Skin epidermis (tissue), 12 donors: ENCODE results near the gene TSPYL2.

Source experiments
- H3K27ac ChIP-seq, 21 experiments: fragments of 200-600 bp; sonication (generic) in 11 of 21; one replicate each; pipeline ENCODE4 v1.5.0; 2020; ENCODE audit warnings: mild to moderate bottlenecking in 3 of 21, inconsistent platforms in 2 of 21, moderate library complexity in 2 of 21
- H3K4me3 ChIP-seq, 7 experiments: fragments of 200-600 bp; sonication (generic) in 2 of 7; one replicate each; pipeline ENCODE4 v1.5.0; 2020; ENCODE audit warnings: inconsistent platforms in 2 of 7, mild to moderate bottlenecking in 2 of 7, moderate library complexity in 1 of 7

TSPYL2 gene

GRCh38 chrX:53095796-53096195, 13.6 kb downstream of the TSPYL2 start:
- Histone ChIP-seq H3K4me3 (no peak overlapping the region), H3K27ac (no peak overlapping the region)

GRCh38 chrX:53114864-53115549, 32.8 kb downstream of the TSPYL2 start:
- H3K27ac ChIP-seq, result peak overlapping the region in 6 of 21 experiments; percentile 12 to 52 (median 42)
- no peak overlapping the region for H3K4me3 ChIP-seq

DNA sequence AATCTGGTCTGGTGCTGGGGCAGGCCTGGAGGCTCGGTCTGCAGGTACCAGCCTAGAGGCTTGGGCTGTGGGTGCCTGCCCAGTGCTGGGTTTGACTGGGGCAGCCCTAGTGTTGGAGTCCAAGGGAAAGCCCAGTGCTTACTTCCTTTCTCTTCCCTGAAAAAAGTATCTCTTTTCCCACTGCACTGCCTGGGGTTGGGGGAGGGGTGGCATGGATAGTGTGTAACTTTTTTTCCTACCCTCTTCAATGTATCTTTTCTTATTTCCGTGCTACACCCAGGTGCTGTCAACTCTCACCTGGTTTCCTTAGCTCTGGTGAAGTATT, 33.3 kb downstream of the TSPYL2 start:
- peak overlapping the region in 9 of 21 experiments; percentile 7 to 52 (median 35) for H3K27ac ChIP-seq
- H3K4me3 ChIP-seq, result no peak overlapping the region

DNA sequence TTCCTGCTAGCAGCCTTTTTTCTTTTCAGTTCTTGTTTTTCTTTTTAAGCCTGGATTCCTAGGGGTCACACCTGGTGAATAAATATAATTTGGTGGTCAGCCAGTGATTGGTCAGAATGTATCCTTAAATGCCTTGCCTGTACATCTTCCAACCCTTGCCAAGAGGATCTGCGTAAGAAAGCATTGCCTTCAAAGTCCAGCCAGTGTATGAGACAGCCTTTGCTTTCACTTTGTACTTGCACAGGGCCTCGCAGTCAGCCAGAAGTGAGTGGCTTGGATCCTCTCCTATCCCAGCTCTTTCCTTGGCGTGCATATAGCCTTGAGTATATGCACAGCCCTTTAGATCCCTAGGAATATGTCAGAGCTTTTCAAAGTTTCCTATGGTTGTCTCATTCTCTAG, 33.9 kb downstream of the TSPYL2 start:
- Histone ChIP-seq H3K27ac (peak overlapping the region in 9 of 21 experiments; percentile 7 to 47 (median 28)), H3K4me3 (no peak overlapping the region)

DNA sequence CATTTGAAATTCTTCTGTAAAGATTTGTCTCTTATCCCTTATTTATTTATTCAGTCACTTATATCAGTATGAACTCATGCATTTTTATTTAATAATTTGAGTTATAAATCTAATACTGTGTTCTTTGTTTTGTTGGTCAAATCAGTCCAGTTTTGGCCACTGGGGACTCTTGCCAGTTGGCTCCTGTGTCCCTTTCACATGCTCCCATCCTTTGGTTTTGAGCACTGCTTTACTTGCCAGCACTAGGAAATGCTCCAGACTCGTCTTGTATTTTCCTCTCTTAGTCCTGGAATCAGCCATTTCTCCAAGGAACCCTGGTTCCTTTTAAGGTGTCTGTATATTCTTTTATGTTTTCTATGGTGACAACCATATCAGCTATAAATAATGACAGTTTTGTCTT, 39.8 kb downstream of the TSPYL2 start:
- no peak overlapping the region for H3K4me3 ChIP-seq
- no peak overlapping the region for H3K27ac ChIP-seq

- Histone ChIP-seq H3K4me3 (no peak overlapping the region), H3K27ac (no peak overlapping the region)
These were observed 43.3 kb downstream of the TSPYL2 start for GRCh38 chrX:53125506-53125905.

DNA sequence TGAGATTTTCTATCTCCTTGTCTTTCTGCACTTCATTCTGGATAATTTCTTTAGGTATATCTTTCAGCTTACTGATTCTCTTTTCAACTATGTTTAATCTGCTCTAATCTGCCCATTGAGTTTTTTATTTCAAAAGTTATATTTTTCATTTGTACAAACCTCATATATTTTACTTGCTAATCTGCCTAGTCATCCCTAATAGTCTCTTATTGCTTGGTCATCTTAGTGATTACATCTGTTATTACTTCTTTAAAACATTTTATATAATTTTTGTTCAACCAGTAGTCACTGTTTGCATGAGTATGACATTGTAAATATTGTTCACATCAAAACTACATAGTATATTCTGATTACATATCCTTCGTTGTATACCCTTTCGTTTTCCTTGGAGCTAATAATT, 44.2 kb downstream of the TSPYL2 start:
- Histone ChIP-seq H3K4me3 (no peak overlapping the region), H3K27ac (no peak overlapping the region)

- Histone ChIP-seq H3K4me3 (no peak overlapping the region), H3K27ac (no peak overlapping the region)
These were observed 46.1 kb downstream of the TSPYL2 start for GRCh38 chrX:53128097-53128749.

GRCh38 chrX:53133400-53133799, 51.2 kb downstream of the TSPYL2 start:
- Histone ChIP-seq H3K4me3 (no peak overlapping the region), H3K27ac (peak overlapping the region in 8 of 21 experiments; percentile 16 to 63 (median 50))

DNA sequence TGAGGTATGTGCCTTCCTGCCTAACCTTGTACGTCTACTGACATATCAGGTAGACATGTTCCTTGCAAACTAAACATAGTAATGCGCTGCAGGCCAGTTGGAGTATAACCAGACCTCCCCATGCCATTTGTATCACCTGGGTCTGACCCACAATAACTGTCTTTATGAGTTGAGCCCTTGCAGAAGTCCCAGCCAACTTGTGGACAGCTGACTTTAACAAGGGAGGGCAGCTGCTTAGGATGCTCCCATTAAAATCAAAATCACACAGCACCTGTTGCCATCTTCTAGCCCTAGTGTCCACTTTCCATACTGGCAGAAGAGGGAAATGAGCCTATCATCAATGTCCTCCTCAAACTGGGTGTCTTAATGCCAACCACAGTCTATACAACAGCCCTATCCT, 53.4 kb downstream of the TSPYL2 start:
- Histone ChIP-seq H3K4me3 (no peak overlapping the region), H3K27ac (no peak overlapping the region)
